Activated T-helper 17 cell treated with anti-CD3 and anti-CD28 coated beads, Interleukin-2, amount 50 U/mL, for 72 hours (primary cell): Measurements from ENCODE around the gene SEC14L1. TPM values are rescaled to one million over a fixed set of nuclear protein-coding genes. Genes with fewer than 3 reads are reported as not detected.
"Not testable (repeated sequence)": the region's sequence is repeated elsewhere in the genome, so short reads cannot be mapped to it uniquely, and the experiment has no call there.

Experiments used
- ATAC-seq: fragments of 150-1000 bp; cut with Tn5 transposase; replicated peaks from 2 replicates; pipeline ENCODE4 v1.10.0; 2021; ENCODE audit warnings: mild to moderate bottlenecking, moderate library complexity
- H3K27ac Mint-ChIP-seq: one replicate; pipeline ENCODE4 v1.8.0; 2022; ENCODE audit warnings: mixed read lengths
- H3K27me3 Mint-ChIP-seq: one replicate; pipeline ENCODE4 v1.8.0; 2022; ENCODE audit warnings: mixed read lengths
- H3K36me3 Mint-ChIP-seq: one replicate; pipeline ENCODE4 v1.8.0; 2022; ENCODE audit warnings: low read depth, mild to moderate bottlenecking, mixed read lengths
- H3K4me1 Mint-ChIP-seq: one replicate; pipeline ENCODE4 v1.8.0; 2022; ENCODE audit warnings: mixed read lengths
- H3K4me3 Mint-ChIP-seq: one replicate; pipeline ENCODE4 v1.8.0; 2022; ENCODE audit warnings: mild to moderate bottlenecking, mixed read lengths
- H3K9me3 Mint-ChIP-seq: one replicate; pipeline ENCODE4 v1.8.0; 2022; ENCODE audit warnings: mixed read lengths
- total RNA-seq, 2 donors: library from RNA; stranded (reverse); gene quantifications; one replicate each; pipeline ENCODE4 v1.2.3, GENCODE V29; 2022

Gene SEC14L1
- total RNA-seq = 10 to 100 TPM; 89.3 to 98.4 TPM

DNA sequence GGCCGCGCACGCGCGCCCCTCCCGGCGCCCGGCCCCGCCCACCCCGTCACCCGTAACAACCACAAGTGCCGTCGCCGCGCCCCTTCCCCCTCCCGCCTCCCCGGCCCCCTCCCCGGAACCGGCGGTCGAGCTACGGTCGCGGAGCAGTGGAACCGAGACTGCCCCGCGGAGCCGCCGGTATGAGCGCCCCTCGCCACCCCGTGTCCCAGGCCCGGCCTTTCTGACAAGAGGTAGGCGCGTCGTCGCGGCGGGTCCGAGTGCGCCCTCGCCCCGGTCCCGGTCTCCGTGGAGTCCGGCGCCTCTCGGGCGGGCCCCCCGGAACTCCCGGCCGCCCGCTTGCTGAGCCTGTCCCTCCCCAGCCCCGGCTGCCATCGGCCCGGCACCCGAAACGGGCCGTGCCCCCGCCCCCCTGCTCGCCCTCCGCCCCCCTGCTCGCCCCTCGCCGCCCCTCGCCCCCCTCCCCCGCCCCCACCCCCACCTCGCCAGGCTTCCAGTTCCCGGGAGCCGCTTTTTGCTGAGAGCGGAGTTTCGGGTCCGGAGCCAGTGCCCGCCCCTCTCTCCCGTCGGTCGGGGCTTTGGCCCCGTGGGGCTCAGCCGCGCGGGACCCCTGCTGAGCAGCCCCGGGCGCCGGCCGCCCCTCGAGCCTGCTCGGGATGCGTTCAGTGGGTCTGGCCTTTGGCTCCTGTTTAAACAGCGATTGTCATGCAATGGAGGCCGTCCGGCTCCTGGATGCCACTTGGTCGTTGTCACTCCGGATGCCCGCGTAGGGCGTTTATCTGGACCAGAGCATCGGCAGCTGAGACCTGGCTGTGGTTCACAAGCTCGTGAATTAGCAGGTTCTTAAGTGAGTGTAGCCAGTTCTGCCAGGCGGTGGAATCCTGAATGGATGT lies at the start of gene SEC14L1:
TSS of gene SEC14L1 (plus strand) at position 92 of the 890 bp plus-strand sequence. CDS start 2,628 bp downstream, outside the sequence.
- peak; percentile 27 for ATAC-seq
- peak within 1 kb of the TSS; percentile 90 for H3K27ac Mint-ChIP-seq
- no peaks in the 10 kb centered on the region for H3K27me3 Mint-ChIP-seq
- H3K4me1 Mint-ChIP-seq = peaks cover 36% of the 10 kb centered on the region
- peak within 1 kb of the TSS; percentile 90 for H3K4me3 Mint-ChIP-seq
- H3K36me3 Mint-ChIP-seq = peaks cover 54% of the 10 kb centered on the region
- H3K9me3 Mint-ChIP-seq = peaks cover 4% of the 10 kb centered on the region

DNA sequence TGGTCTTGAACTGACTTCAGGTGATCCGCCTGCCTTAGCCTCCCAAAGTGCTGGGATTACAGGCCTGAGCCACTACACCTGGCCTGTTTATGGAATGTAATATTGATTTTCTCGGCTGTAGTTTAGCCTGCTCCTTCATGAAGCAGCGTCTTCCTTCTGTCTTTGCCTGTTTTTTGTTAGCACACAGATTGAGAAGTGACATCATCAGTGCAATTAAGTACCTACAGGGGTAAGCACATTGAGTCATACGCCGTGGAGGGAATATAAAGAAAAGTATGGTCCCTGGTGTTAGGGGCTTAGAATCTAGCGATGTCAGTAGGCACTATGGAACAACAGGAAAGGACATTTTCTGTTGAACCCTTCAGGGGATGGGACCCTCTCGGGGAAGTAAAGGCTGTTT lies 48.7 kb upstream of the SEC14L1 start:
- Mint-ChIP-seq H3K9me3 (no peaks in the 10 kb centered on the region), H3K27me3 (no peaks in the 10 kb centered on the region), H3K36me3 (peaks cover 86% of the 10 kb centered on the region), H3K27ac (peak overlapping the region; percentile 71), H3K4me3 (peak overlapping the region; percentile 92), H3K4me1 (peaks cover 35% of the 10 kb centered on the region)
- no peak for ATAC-seq

DNA sequence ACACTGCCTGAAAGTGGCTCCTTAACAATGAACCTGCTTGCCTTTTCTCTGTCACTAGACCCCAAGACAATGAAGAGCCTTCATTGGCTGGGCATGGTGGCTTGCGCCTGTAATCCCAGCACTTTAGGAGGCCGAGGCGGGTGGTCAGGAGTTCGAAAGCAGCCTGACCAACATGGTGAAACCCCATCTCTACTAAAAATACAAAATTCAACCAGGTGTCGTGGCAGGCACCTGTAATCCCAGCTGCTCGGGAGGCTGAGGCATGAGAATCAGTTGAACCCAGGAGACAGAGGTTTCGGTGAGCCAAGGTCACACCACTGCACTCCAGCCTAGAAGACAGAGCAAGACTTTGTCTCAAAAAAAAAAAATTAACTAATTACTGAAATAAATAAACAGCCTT lies 45.3 kb upstream of the SEC14L1 start:
- H3K36me3 Mint-ChIP-seq = peaks cover 96% of the 10 kb centered on the region
- H3K27me3 Mint-ChIP-seq = no peaks in the 10 kb centered on the region
- H3K9me3 Mint-ChIP-seq = no peaks in the 10 kb centered on the region
- no peak for ATAC-seq
- no peak overlapping the region for H3K4me3 Mint-ChIP-seq
- peaks cover 41% of the 10 kb centered on the region for H3K4me1 Mint-ChIP-seq
- H3K27ac Mint-ChIP-seq = no peak overlapping the region

DNA sequence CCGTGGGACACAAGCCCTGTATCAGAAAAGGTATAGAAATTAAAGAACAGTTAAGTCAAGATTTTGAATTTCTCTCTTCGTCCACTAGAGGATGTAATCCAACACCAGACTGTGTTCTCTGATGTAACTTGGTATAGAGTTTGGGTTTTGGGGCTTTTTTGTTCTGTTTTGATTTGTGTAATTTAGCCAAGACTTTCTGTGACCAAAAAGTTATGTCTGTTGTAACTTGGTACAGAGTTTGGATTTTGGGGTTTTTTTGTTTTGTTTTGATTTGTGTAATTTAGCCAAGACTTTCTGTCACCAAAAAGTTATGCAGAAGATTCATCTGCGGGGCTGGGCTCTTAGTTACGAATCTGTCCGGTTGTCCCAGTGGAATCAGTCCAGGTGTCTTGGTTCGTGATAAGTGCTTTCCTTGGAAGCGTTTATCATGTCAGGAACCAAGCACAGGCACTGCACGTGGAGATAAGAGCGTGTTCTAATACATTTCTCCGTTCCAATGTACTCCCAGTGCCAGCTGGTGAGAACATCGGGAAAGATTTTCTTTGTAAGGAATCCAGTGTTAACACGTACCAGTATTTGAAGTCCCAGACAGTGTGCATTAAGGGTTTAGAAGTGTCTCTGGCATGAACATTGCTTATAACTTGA lies 44.1 kb upstream of the SEC14L1 start:
- peaks cover 38% of the 10 kb centered on the region for H3K4me1 Mint-ChIP-seq

GRCh38 chr17:77097631-77098180 lies 43.1 kb upstream of the SEC14L1 start:
- Mint-ChIP-seq H3K4me1 (peaks cover 30% of the 10 kb centered on the region), H3K9me3 (no peaks in the 10 kb centered on the region), H3K4me3 (no peak overlapping the region), H3K27me3 (no peaks in the 10 kb centered on the region), H3K27ac (peak overlapping the region; percentile 70), H3K36me3 (peaks cover 94% of the 10 kb centered on the region)
- ATAC-seq = no peak

More for the DNA sequence above, 44.1 kb upstream of the SEC14L1 start:
- ATAC-seq = peak; percentile 81
- H3K4me3 Mint-ChIP-seq = peak overlapping the region; percentile 30
- H3K9me3 Mint-ChIP-seq = no peaks in the 10 kb centered on the region
- peak overlapping the region; percentile 68 for H3K27ac Mint-ChIP-seq
- no peaks in the 10 kb centered on the region for H3K27me3 Mint-ChIP-seq
- H3K36me3 Mint-ChIP-seq = peaks cover 96% of the 10 kb centered on the region

GRCh38 chr17:77098884-77099545 lies 41.8 kb upstream of the SEC14L1 start:
- no peaks in the 10 kb centered on the region for H3K27me3 Mint-ChIP-seq
- no peaks in the 10 kb centered on the region for H3K9me3 Mint-ChIP-seq
- peaks cover 80% of the 10 kb centered on the region for H3K36me3 Mint-ChIP-seq
- H3K27ac Mint-ChIP-seq = peak overlapping the region; percentile 70
- ATAC-seq = peak; percentile 30
- H3K4me3 Mint-ChIP-seq = peak overlapping the region; percentile 26
- H3K4me1 Mint-ChIP-seq = peaks cover 30% of the 10 kb centered on the region

- Mint-ChIP-seq H3K4me1 (peaks cover 27% of the 10 kb centered on the region), H3K36me3 (peaks cover 71% of the 10 kb centered on the region), H3K27ac (no peak overlapping the region), H3K27me3 (no peaks in the 10 kb centered on the region), H3K9me3 (no peaks in the 10 kb centered on the region), H3K4me3 (no peak overlapping the region)
- ATAC-seq = no peak
Observed at GRCh38 chr17:77099997-77100396, 40.8 kb upstream of the SEC14L1 start.

DNA sequence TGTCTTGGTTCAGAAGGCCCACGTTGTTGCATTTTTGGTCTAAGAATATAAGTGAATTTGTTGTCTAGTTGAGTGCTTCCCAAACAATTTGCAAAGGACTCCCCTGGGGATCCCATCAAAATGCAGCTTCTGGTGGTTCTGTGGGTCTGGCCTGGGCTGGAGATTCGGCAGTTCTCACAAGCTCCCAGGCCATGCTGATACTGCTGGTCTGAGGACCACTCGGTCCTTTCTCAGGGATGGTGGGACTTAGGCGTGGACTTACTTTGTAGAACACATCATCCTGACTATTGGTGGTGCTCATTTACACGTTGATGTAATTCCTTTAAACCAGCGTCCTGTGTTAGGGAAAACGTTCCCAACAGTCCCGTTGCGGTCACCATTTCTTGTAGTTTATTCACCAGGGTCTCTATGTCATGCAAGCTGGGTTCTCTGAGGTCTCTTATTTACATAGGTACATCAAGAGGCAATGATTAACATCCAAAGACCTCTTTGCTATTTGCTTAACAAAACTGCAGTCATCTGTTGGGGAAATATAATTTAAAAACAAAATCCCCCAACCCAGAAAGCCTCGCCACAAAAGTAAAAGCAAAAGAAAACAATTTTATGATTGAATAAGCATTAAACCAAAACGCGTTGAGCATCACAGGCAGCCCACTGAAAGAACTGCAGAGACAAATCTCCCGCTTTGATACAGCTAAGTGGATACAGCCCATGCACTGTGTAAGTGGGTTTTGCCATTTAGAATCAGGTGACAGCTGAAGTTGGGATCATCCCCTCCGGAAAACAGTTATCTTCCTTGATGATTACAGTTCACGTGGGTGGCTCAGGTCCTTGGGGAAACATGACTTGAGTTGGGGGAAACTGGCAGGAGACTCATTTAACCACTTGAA lies 39.0 kb upstream of the SEC14L1 start:
- ATAC-seq = no peak
- peaks cover 27% of the 10 kb centered on the region for H3K4me1 Mint-ChIP-seq
- peak overlapping the region; percentile 58 for H3K27ac Mint-ChIP-seq
- H3K36me3 Mint-ChIP-seq = peaks cover 60% of the 10 kb centered on the region
- no peaks in the 10 kb centered on the region for H3K27me3 Mint-ChIP-seq
- H3K9me3 Mint-ChIP-seq = no peaks in the 10 kb centered on the region
- no peak overlapping the region for H3K4me3 Mint-ChIP-seq

DNA sequence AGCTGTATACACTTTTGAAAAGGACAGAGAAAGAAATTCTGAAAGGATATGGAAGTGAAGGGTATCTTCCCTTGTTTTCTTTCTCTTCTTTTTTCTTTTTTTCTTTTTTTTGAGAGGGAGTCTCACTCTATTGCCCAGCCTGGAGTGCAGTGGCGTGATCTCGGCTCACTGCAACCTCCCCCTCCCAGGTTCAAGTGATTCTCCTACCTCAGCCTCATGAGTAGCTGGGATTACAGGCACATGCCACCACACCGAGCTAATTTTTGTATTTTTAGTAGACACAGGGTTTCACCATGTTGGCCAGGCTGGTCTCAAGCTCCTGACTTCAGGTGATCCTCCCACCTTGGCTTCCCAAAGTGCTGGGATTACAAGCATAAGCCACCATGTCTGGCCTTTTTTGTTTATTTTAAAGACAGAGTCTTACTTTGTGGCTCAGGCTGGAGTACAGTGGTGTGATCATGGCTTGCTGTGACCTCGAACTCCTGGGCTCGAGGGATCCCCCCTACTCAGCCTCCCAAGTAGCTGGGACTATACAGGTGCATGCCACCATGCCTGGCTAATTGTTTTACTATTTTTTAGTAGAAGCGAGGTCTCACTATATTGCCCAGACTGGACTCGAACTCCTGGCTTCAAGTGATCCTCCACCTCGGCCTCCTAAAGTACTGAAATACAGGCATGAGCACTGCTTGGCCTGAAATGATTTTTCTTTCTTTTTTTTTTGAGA lies 38.2 kb upstream of the SEC14L1 start:
- peaks cover 23% of the 10 kb centered on the region for H3K4me1 Mint-ChIP-seq
- H3K4me3 Mint-ChIP-seq, H3K9me3 Mint-ChIP-seq, H3K27me3 Mint-ChIP-seq, ATAC-seq: not testable (repeated sequence)
- peak overlapping the region; percentile 58 for H3K27ac Mint-ChIP-seq
- H3K36me3 Mint-ChIP-seq = peaks cover 52% of the 10 kb centered on the region

DNA sequence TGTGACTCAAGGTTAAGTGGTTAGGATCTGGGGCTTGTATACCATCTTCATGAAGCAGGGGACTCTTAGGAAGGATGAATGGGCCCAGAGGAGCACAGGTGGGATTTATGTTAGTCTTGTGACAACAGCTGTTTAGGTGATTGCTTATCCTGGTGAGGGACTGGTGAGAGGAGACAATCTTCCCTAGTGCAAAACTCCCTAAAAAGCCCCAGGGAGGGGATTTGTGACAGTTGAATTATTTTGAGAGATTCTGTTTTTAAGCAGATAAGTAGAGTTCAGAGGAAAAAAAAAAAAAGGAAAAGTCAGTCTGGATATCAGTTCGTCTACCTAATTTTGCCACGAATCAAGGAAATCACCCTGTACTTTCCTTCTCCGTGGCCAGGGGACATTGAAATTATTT lies 35.1 kb upstream of the SEC14L1 start:
- peak overlapping the region; percentile 68 for H3K4me3 Mint-ChIP-seq
- H3K36me3 Mint-ChIP-seq = peaks cover 23% of the 10 kb centered on the region
- H3K27me3 Mint-ChIP-seq = no peaks in the 10 kb centered on the region
- H3K27ac Mint-ChIP-seq = peak overlapping the region; percentile 57
- H3K4me1 Mint-ChIP-seq = peaks cover 19% of the 10 kb centered on the region
- H3K9me3 Mint-ChIP-seq = no peaks in the 10 kb centered on the region
- no peak for ATAC-seq

- peak; percentile 54 for ATAC-seq
Observed at GRCh38 chr17:77106874-77107358, 33.9 kb upstream of the SEC14L1 start.

DNA sequence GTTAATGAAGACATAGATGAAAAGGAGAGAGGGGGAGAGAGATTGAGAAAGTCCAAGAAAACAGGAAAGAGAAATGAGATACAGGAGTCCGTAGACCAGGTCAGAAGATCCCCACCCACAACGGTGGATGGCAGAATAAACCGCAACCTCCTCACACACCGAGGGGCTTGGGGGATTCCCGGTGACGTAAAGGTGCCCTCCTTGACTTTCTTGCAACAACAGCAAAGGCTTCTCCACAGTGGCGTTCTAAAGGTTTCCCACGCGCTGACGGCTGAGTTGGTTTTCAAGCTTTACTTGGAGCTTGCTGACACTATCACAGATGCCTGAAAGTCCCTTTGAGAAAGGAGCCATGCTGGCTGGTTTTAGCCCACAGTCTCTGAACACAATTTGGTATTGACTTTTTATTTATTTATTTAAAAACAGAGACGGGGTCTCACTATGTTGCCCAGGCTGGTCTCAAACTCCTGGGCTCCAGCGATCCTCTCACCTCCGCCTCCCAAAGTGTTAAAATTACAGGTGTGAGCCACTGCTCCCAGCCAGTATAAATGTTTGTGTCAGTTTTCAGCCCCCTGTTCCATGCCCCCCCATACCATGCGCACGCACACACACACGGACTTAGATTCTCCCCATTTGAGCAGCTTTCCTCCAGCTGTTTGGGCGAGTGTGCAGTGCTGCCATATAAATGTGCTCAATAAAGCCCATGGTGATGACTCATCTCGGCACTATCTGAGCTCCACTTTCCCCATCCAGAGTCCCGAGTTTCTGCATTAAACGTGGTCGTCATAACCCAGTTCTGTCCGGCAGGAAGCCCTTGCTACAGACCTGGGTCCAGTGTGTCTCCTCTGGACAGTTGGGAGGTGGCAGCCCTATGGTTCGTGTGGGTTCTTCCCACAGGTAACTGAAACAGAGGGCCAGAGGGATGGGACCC lies 33.0 kb upstream of the SEC14L1 start:
- H3K27ac Mint-ChIP-seq = peak overlapping the region; percentile 70
- peak overlapping the region; percentile 69 for H3K4me3 Mint-ChIP-seq
- no peaks in the 10 kb centered on the region for H3K27me3 Mint-ChIP-seq
- H3K36me3 Mint-ChIP-seq = peaks cover 6% of the 10 kb centered on the region
- peaks cover 19% of the 10 kb centered on the region for H3K4me1 Mint-ChIP-seq
- H3K9me3 Mint-ChIP-seq = no peaks in the 10 kb centered on the region
- ATAC-seq = peak; percentile 86

More at GRCh38 chr17:77106874-77107358, 33.9 kb upstream of the SEC14L1 start:
- Mint-ChIP-seq H3K36me3 (peaks cover 11% of the 10 kb centered on the region), H3K27me3 (no peaks in the 10 kb centered on the region), H3K9me3 (no peaks in the 10 kb centered on the region), H3K4me3 (peak overlapping the region; percentile 69), H3K27ac (peak overlapping the region; percentile 70), H3K4me1 (peaks cover 19% of the 10 kb centered on the region)
